ENCODE results near the gene RBM5.

The RBM5 gene

DNA sequence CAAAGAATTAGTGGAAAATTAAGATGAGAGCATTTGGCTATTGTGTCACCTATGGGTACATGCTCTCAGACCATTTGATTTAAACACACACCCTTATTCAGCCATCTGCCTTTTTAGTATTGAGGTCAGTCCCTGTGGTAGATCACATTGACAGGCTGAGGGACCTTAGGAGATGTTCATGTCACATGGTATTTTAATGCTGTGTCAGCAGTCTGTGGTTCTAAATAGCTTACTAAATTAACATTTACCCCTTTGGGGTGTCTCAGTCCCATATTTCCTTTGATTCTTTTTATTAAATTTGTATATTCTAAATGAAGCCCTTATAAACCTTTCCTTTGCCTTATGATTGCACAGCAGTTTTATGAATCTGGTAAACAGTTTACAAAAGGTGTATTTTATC is 2.3 kb downstream of the RBM5 start:
- Histone ChIP-seq H3K9me3 (ENCODE audit: insufficient read depth, low read depth, low read length) (no peaks in the 10 kb centered on the region), H3K79me2 (ENCODE audit: insufficient read depth, low read length) (peaks cover 69% of the 10 kb centered on the region), H3K4me2 (ENCODE audit: low read depth, low read length, poor library complexity, severe bottlenecking) (peak overlapping the region; percentile 74)

DNA sequence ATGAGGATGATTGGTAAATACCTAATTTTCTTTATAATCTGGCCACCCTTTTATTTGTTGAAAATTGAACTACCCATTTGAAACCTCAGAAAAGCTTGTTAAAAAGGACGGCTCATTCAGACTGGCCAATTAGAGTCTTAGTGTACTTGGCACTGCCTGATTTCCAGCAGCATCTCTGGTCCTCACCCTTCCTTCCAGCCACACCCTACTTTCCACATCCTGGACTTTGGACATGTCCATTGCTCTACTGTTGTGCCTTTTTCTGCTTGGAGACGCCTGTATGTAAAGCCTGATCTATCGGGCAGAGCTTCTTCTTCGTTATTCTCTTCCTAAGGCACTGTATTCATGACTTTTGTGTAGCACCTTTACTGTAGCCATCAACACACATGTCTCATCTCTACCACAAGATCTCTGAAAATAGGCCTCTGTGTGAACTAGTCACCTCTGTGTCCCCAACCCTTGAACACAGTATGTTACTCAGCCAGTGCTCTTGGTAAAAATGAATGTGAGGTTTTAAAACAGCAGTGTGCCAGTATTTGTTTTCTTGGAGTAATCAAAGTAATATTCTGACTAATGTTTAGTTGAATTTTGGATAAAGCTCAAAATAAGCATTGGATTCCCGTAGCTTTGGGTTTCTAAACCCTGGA is 6.8 kb downstream of the RBM5 start:
- no peaks in the 10 kb centered on the region for H3F3A ChIP-seq (ENCODE audit: low read depth)
- TF ChIP-seq EZH2phosphoT487 (IDR thresholded peaks at IDR 0.05; ENCODE audit: borderline replicate concordance) = no peak
- TF ChIP-seq, protein P1, sequence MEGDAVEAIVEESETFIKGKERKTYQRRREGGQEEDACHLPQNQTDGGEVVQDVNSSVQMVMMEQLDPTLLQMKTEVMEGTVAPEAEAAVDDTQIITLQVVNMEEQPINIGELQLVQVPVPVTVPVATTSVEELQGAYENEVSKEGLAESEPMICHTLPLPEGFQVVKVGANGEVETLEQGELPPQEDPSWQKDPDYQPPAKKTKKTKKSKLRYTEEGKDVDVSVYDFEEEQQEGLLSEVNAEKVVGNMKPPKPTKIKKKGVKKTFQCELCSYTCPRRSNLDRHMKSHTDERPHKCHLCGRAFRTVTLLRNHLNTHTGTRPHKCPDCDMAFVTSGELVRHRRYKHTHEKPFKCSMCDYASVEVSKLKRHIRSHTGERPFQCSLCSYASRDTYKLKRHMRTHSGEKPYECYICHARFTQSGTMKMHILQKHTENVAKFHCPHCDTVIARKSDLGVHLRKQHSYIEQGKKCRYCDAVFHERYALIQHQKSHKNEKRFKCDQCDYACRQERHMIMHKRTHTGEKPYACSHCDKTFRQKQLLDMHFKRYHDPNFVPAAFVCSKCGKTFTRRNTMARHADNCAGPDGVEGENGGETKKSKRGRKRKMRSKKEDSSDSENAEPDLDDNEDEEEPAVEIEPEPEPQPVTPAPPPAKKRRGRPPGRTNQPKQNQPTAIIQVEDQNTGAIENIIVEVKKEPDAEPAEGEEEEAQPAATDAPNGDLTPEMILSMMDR (conservative IDR thresholded peaks at IDR 0.05; ENCODE audit: low read length) = no peak
- H3K36me3 ChIP-seq (ENCODE audit: insufficient read depth, low read length) = peaks cover 89% of the 10 kb centered on the region
- no peaks in the 10 kb centered on the region for H3K9me3 ChIP-seq (ENCODE audit: insufficient read depth, low read depth, low read length)
- H2AFZ ChIP-seq (ENCODE audit: low read length) = no peak overlapping the region
- H3K9ac ChIP-seq (ENCODE audit: low read depth, low read length, poor library complexity, severe bottlenecking) = no peak overlapping the region
- no peak overlapping the region for H3K4me3 ChIP-seq (ENCODE audit: low read length, poor library complexity, severe bottlenecking)
- H3K79me2 ChIP-seq (ENCODE audit: insufficient read depth, low read length) = peaks cover 77% of the 10 kb centered on the region
- no peaks in the 10 kb centered on the region for H3K9me2 ChIP-seq (replicated peaks; ENCODE audit: low read depth, low read length)
- H3K27me3 ChIP-seq (ENCODE audit: insufficient read depth, low read length, poor library complexity, severe bottlenecking) = no peaks in the 10 kb centered on the region
- peaks cover 35% of the 10 kb centered on the region for H3K4me1 ChIP-seq (ENCODE audit: insufficient read depth, low read length, poor library complexity, severe bottlenecking)
- H4K20me1 ChIP-seq (ENCODE audit: insufficient read depth, low read length, poor library complexity, severe bottlenecking) = peaks cover 61% of the 10 kb centered on the region
- H3K4me2 ChIP-seq (ENCODE audit: low read depth, low read length, poor library complexity, severe bottlenecking) = peak overlapping the region; percentile 21

More for the DNA sequence above, 2.3 kb downstream of the RBM5 start:
- Histone ChIP-seq H3K4me3 (ENCODE audit: low read length, poor library complexity, severe bottlenecking) (peak overlapping the region; percentile 93), H3K27me3 (ENCODE audit: insufficient read depth, low read length, poor library complexity, severe bottlenecking) (peaks cover 5% of the 10 kb centered on the region), H3F3A (ENCODE audit: low read depth) (no peaks in the 10 kb centered on the region), H3K9me2 (replicated peaks; ENCODE audit: low read depth, low read length) (no peaks in the 10 kb centered on the region), H4K20me1 (ENCODE audit: insufficient read depth, low read length, poor library complexity, severe bottlenecking) (peaks cover 57% of the 10 kb centered on the region), H3K9ac (ENCODE audit: low read depth, low read length, poor library complexity, severe bottlenecking) (peak overlapping the region; percentile 99), H3K4me1 (ENCODE audit: insufficient read depth, low read length, poor library complexity, severe bottlenecking) (peaks cover 35% of the 10 kb centered on the region), H3K36me3 (ENCODE audit: insufficient read depth, low read length) (peaks cover 48% of the 10 kb centered on the region), H2AFZ (ENCODE audit: low read length) (no peak overlapping the region)
- TF ChIP-seq EZH2phosphoT487 (IDR thresholded peaks at IDR 0.05; ENCODE audit: borderline replicate concordance) = no peak
- TF ChIP-seq, protein P1 (conservative IDR thresholded peaks at IDR 0.05; ENCODE audit: low read length) = no peak

DNA sequence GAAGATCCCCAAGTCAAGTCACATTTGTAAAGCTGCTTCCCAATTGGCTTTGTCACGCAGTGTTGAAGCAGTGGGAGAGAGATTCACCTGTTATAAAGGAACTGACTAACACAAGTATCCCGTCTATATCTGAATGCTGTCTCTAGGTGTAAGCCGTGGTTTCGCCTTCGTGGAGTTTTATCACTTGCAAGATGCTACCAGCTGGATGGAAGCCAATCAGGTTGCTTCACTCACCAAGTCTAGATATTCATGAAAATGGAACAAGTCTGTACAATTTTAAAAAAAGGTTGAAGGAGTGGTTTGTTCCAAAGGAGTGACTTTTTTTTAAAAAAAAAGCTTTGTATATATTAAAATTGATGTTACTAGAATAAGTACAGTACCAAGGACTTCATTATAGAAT is 11.7 kb downstream of the RBM5 start:
- H3K4me2 ChIP-seq (ENCODE audit: low read depth, low read length, poor library complexity, severe bottlenecking) = no peak overlapping the region
- H3K36me3 ChIP-seq (ENCODE audit: insufficient read depth, low read length) = peaks cover 97% of the 10 kb centered on the region
- no peak overlapping the region for H2AFZ ChIP-seq (ENCODE audit: low read length)
- peaks cover 22% of the 10 kb centered on the region for H4K20me1 ChIP-seq (ENCODE audit: insufficient read depth, low read length, poor library complexity, severe bottlenecking)
- H3K9ac ChIP-seq (ENCODE audit: low read depth, low read length, poor library complexity, severe bottlenecking) = no peak overlapping the region
- H3F3A ChIP-seq (ENCODE audit: low read depth) = no peaks in the 10 kb centered on the region
- H3K9me3 ChIP-seq (ENCODE audit: insufficient read depth, low read depth, low read length) = no peaks in the 10 kb centered on the region
- no peaks in the 10 kb centered on the region for H3K9me2 ChIP-seq (replicated peaks; ENCODE audit: low read depth, low read length)
- peaks cover 33% of the 10 kb centered on the region for H3K79me2 ChIP-seq (ENCODE audit: insufficient read depth, low read length)
- no peaks in the 10 kb centered on the region for H3K27me3 ChIP-seq (ENCODE audit: insufficient read depth, low read length, poor library complexity, severe bottlenecking)
- H3K4me3 ChIP-seq (ENCODE audit: low read length, poor library complexity, severe bottlenecking) = no peak overlapping the region
- H3K4me1 ChIP-seq (ENCODE audit: insufficient read depth, low read length, poor library complexity, severe bottlenecking) = peaks cover 11% of the 10 kb centered on the region
- no peak for TF ChIP-seq EZH2phosphoT487 (IDR thresholded peaks at IDR 0.05; ENCODE audit: borderline replicate concordance)
- TF ChIP-seq, protein P1 (conservative IDR thresholded peaks at IDR 0.05; ENCODE audit: low read length) = no peak

Measured in Loucy (cell line).